A549 treated with ZK216348 at 1 μM for 4 hours (cell line): ENCODE measurements around the gene OR2T34. TPM values are rescaled to one million over a fixed set of nuclear protein-coding genes. Genes with fewer than 3 reads are reported as not detected.

ENCODE experiments used
- total RNA-seq: library from RNA; stranded (reverse); fragments of 200-300 nt; extraction: Qiagen RNA extraction; gene quantifications from 5 replicates; pipeline ENCODE4 v1.2.3, GENCODE V29; 2022; ENCODE audit warnings: low read depth

The OR2T34 gene, protein sequence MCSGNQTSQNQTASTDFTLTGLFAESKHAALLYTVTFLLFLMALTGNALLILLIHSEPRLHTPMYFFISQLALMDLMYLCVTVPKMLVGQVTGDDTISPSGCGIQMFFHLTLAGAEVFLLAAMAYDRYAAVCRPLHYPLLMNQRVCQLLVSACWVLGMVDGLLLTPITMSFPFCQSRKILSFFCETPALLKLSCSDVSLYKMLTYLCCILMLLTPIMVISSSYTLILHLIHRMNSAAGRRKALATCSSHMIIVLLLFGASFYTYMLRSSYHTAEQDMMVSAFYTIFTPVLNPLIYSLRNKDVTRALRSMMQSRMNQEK
- total RNA-seq: not detected in 5 replicates

DNA sequence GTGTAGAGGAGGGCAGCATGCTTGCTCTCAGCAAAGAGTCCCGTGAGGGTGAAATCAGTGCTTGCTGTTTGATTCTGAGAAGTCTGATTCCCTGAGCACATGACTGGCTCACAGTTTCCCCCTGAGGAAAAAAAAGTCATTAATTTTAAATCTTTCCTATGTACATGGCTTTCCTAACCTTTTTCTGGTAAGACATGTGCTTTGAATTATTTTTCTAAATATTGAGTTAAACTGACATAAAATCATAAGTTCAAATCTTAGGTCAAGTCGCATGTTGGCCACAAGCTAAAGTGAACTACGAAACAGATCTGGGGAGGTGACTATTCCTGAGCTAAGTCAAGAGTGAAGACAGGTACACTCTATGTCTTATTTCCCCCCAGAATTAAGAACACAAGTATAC lies at the start of gene OR2T34:
OR2T34 (minus strand) TSS at position 101 of the 400 bp plus-strand sequence; CDS start at position 101, 0 bp downstream.

DNA sequence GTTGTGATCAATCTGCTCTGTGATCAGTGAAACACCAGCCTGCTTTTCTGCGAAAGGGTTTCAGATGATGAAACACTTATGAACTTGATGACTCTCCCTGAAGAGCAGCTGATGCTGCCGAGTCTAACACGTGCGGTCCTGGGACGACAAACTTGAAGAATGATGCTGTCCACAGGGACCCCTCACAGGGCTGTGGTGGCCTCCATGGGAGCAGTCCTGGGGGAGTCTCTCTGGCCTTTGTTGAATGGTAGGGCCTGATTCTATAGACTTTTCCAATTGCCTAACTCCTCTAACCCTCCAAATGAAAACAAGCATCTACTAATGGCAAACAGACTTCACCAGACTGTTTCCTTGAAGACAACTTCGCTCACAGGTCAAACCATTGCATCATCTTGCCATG lies 23.0 kb upstream of the OR2T34 start, which contains the start of gene OR2T10:
OR2T10 (minus strand) TSS at position 112 of the 400 bp plus-strand sequence. CDS start 3,932 bp downstream, outside the sequence.

DNA sequence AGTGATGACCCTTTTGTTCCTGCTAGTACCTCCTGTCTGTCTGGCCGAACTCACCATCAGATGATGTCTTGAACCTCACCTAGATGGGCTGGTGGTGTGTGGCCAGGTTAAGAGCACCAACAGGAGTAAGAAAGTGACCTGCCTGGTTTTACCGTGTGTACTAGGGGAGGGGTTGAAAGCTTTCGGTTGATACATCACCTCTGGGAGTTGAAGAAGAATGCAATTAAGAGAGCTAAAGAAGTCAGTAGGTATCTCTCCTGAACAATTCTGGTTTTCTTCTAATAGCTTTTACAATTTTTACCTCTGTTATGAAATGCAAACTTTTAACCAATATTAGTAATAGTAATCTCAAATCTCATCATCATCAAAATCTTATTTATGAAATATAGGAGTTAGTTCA lies 11.9 kb downstream of the OR2T34 start, which contains the start of gene OR2T29:
OR2T29 (minus strand) TSS at position 101 of the 400 bp plus-strand sequence. CDS start 3,281 bp downstream, outside the sequence.

Other genes starting within 250 kb of the OR2T34 start
- gene OR14C36, start 226.0 kb downstream of the OR2T34 start, total RNA-seq: not detected in 5 replicates
- not detected in 5 replicates for gene OR2T4, start 213.1 kb downstream of the OR2T34 start, total RNA-seq
- gene OR2T6, start 199.0 kb downstream of the OR2T34 start, total RNA-seq: not detected in 5 replicates
- not detected in 5 replicates for gene OR2T1, start 171.7 kb downstream of the OR2T34 start, total RNA-seq
- gene OR2T2, start 129.1 kb downstream of the OR2T34 start, total RNA-seq: not detected in 5 replicates
- gene OR2T3, start 101.4 kb downstream of the OR2T34 start, total RNA-seq: not detected in 5 replicates
- not detected in 5 replicates for gene OR2T5, start 86.2 kb downstream of the OR2T34 start, total RNA-seq
- gene OR2G6, start 66.7 kb downstream of the OR2T34 start, total RNA-seq: not detected in 5 replicates
- gene OR2T29, start 12.0 kb downstream of the OR2T34 start, total RNA-seq: not detected in 5 replicates
- gene OR2T10, start 22.9 kb upstream of the OR2T34 start, total RNA-seq: not detected in 5 replicates
- gene OR2T11, start 60.3 kb upstream of the OR2T34 start, total RNA-seq: not detected in 5 replicates
- not detected in 5 replicates for gene OR2T35, start 70.5 kb upstream of the OR2T34 start, total RNA-seq
- not detected in 5 replicates for gene OR2T27, start 80.8 kb upstream of the OR2T34 start, total RNA-seq
- not detected in 5 replicates for gene OR14I1, start 128.0 kb upstream of the OR2T34 start, total RNA-seq
- 0.19 to 0.45 TPM (median 0.21 TPM) in 3 of 5 replicates, not detected in the others for gene LYPD8, start 181.0 kb upstream of the OR2T34 start, total RNA-seq